ENCODE measurements around the gene CASZ1.

GRCh38 chr1:10775763-10776162 lies 20.7 kb downstream of the CASZ1 start:
- TF ChIP-seq EZH2phosphoT487 (IDR thresholded peaks at IDR 0.05; ENCODE audit: low read depth, severe bottlenecking, unreplicated experiment) (no peak), CTCF (IDR thresholded peaks at IDR 0.05; ENCODE audit: poor library complexity) (no peak), EZH2 (IDR thresholded peaks at IDR 0.05; ENCODE audit: borderline replicate concordance) (no peak)

Measured in hepatocyte (in vitro differentiated cells).